SIG-M5 treated with dmso at 0.1 percent for 504 hours (cell line): ENCODE results near the gene MT1M.
"Not testable (repeated sequence)": the region's sequence is repeated elsewhere in the genome, so short reads cannot be mapped to it uniquely, and the experiment has no call there.

ENCODE experiments used
- DNase-seq: peaks from one replicate; lab custom pipeline; 2025; ENCODE audit not compliant: unreplicated experiment; lab: John Stamatoyannopoulos, UW

Gene MT1M

DNA sequence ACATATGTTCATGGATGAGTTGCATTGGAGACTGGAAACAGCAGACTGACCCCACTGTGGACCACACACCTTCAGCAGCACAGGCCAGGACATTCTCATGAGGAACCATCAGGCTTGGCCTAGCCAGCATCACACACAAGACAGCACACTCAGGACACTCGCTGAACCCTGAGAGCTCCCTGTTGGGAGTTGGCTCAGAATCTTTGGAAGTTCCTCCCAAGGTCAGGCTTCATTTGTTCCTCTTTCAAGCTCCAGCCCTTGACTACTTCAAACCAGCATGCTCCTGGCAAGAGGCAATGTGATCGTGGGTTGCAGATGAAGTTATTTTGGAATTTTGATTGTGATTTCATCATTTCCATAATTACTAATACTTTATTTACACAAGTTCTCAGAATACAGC is 39.2 kb downstream of the MT1M start:
- not testable (repeated sequence) for DNase-seq

DNA sequence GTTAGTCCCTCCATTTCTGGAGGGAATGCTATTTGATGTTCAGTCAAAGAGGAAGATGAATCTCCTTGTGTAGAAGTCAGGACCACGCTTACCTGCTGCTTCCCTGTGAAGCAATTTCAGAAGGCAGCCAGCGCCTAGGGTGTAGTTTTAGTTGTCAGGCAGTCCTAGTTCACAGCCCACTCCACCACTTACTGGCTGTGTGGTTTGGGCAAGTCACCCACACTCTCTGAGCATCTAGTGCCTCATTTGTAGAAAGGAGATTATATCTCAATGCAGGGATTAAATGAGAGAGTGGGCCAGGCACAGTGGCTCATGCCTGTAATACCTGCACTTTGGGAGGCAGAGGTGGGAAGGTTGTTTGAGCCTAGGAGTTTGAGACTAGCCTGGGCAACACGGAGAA is 39.7 kb downstream of the MT1M start:
- DNase-seq = not testable (repeated sequence)

DNA sequence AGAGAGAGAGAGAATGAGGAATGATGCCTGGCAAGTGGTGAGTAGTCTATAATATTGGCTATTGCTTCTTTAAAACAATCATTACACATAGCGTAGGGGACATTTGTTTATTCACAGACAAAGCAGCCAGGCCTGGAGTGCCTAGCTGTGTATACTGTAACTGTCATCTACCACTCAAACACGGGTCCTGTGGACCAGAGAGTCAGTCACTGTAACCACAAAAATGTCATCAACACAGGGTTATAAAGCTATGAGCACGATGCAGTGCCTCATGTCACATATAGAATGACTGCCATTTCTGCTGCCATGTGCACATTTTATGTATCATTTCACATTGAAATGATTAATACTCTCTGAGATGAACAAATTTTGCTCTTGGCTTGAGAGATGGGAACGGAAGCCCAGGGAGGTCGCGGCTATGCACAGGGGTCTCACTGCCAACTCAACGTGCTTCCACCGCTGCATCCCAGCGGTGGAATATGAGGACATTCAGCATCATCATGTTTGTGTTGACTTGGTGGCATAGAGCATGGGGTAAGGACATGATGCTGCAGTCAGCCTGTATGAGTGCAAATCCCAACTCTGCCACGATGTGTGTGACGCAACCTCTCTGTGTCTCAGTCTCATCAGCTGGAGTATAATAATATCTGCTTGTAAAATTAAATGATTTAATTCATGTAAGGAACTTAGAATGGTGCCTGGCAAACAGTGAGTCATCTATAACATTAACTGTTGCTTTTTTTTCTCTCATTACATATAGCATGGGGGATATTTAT is 40.5 kb downstream of the MT1M start:
- peak; percentile 21 for DNase-seq

DNA sequence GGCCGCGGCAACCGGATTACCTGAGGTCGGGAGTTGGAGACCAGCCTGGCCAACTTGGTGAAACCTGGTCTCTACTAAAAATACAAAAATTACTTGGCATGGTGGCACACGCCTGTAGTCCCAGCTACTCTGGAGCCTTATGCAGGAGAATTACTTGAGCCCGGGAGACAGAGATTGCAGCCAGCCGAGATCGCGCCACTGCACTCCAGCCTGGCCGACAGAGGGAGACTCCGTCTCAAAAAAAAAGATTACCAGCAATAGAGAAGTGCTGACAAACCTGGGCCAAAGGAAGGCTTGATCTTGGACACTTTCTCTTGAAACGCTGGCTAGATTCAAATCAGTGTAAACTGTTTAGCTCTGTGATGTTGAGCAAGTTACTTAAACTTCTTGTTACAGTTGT is 41.5 kb downstream of the MT1M start:
- peak; percentile 48 for DNase-seq

DNA sequence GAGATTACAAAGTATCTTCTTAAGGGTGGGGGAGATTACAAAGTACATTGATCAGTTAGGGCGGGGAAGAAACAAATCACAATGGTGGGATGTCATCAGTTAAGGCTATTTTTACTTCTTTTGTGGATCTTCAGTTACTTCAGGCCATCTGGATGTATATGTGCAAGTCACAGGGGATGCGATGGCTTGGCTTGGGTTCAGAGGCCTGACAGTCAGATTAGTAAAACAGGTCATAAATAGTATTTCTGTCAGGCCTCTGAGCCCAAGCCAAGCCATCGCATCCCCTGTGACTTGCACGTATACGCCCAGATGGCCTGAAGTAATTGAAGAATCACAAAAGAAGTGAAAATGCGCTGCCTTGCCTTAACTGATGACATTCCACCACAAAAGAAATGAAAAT is 42.1 kb downstream of the MT1M start:
- DNase-seq = not testable (repeated sequence)

DNA sequence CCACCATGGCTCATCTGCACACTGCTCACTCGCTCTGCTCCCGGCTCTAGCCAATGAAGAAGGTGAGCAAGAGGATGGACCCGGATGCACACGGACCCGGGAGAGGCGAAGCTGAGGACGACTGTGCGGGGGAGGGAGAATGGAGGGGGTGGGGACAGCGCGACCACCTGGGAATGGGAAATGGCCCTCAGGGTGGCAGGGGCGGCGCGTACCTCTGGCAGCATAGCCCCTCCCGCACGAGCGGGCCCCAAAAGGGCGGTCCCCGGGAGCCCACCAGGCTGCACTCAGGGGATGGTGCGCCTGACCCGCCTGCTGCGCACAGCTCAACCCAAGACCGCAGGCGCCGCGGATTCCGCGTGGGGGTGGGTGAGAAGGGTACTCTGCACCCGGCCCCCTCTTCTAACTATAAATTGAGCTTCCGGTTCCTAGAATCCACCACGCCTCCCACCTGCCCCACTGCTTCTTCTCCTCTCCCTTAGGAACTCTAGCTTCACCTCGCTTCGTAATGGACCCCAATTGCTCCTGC is 43.3 kb downstream of the MT1M start:
- no peak for DNase-seq

DNA sequence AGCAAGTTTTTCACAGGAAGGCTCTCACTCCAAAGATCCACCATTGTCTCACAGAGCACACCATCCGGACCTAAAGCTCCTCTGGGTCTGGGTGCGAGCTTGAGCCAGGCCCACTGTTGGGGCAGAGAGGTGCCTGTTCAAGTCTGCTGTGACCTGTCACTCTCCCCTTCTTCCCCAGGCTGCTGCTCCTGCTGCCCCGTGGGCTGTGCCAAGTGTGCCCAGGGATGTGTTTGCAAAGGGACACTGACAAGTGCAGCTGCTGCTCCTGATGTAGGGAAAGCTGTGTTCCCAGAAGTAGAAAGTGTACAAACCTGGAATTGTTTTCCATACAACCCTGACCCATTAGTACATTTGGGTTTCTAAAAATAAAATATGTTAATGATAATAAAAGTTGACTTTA is 45.0 kb downstream of the MT1M start:
- DNase-seq = no peak

DNA sequence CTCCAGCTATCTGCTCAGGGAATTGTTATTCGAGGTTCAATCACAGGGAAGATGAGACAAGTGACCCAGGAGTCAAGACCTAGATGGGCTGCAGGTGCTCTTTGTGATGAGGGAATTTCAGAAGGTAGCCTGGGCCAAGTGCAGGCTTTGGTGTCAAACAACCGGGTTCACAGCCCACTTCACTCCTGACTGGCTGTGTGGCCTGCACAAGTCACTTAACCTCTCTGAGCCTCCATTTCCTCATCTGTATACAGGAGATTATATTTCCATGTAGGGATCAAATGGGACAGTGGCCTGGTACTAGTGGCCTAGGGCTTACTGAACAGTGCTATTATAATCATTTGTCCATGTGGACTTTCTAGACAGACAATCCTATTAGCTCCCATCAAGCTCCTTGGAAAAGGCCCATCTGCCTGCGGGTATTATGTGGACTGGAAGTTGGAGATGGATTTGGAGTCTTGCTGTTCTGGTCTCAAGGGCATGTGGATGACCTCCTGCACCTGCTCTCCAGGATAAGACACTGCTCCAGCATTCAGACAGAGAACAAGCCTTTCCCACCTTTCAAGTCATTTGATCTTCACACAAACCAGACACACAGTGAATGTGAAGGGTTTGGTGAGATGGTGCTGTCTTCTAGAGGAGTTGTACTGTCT is 46.7 kb downstream of the MT1M start:
- DNase-seq = no peak

DNA sequence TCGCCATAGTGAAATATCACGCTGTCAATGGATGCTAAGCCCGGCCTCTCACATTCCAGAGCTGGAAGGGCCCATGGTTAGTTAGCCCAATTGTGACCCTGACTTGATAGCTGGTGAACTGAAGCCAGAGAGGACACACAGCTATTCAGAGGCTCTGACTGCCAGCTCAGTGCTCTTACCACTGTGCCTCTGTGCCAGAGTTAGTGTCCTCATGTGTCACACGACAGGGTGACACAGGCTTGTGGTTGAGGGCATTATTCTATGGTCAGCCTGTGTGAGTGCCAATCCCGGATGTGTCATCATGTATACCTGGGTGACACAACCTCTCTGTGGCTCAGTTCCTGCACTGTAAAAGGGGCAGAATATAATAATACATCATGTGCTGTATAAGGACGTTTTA is 47.4 kb downstream of the MT1M start:
- no peak for DNase-seq

DNA sequence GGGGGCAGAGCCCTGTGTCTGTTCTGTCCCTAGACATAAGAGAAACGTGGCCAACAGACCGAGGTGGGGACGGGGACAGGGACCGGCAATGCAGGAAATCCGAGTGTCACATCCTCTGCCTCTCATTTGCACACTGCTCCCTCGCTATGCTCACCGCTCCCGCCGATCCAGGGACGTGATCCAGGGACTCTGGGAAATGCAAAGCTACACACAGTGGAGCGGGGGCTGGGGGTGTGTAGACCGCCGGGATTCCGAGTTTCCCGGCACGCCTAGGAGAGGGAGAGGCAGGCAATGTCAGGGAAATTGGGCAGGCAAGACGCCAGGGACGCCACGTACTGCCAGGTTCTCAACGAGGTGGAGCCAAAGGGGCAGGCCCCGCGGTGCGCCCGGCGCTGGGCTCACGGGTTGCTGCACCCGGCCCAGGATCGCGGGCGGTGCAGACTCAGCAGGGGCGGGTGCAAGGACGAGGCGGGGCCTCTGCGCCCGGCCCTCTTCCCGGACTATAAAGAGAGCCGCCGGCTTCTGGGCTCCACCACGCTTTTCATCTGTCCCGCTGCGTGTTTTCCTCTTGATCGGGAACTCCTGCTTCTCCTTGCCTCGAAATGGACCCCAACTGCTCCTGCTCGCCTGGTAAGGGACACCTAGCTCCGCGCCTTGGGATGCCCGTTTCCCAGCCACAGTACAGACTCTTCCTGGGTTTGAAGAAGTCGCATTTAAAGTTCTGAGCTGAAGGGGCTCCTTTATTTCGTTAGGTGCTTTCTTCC is 49.7 kb downstream of the MT1M start, which contains the start of gene MT1X:
MT1X (plus strand) TSS at position 532 of the 764 bp plus-strand sequence; CDS start at position 603, 71 bp downstream.
- peak; percentile 85 for DNase-seq

DNA sequence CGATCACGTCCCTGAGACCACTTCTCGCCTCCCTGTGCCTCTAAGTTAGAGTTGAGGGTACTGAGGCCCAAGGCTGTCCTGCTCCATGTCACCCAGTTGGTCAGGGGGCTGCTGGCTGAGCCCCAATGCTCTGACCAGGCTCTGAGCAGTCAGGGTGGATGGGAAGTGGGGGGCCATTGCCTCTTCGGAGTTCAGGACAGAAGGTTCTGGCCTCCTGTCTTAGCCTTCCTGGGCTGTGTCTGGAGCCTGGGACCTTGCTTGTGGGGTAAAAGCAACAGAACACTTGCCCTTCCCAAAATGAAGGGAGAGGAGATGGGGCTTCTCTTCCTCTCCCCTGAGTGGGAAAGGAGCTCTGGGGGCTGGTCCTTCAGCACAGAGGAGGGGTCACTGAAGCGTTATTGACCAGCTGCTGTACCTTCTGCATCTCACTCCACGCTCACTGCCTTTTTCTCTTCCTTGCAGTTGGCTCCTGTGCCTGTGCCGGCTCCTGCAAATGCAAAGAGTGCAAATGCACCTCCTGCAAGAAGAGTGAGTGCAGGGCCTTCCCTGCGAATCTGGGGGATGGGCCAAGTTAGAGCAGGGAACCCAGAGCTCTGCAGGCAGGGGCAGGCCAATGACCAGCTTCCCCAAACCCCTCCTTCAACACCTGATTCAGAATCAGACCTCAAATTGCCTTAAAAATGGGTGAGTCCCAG is 50.4 kb downstream of the MT1M start:
- DNase-seq = no peak
